ENCODE results near the gene PAGR1. TPM values are rescaled to one million over a fixed set of nuclear protein-coding genes. Genes with fewer than 3 reads are reported as not detected.

Gene PAGR1
- total and polyA plus RNA-seq, 10 of the 15 experiments (the other 5 are each of a cell fraction or from before 2014, with no cell fraction given): 1.1 to 57.7 (median 23.4) TPM

GRCh38 chr16:29815032-29815721 is 775 bp upstream of the PAGR1 start:
- peak overlapping the region; percentile 99; the same call in 1 of the 2 replicates for H3K4me3 ChIP-seq

More at GRCh38 chr16:29815032-29815721, 775 bp upstream of the PAGR1 start:
- intact Hi-C loops (cut with micrococcal nuclease; ENCODE audit: unreplicated experiment): loop anchor here (5.0 kb wide), 1 partner anchor 207 kb away; the partner anchor contains the start of gene C16orf92
- DNase-seq (ENCODE audit: low read depth, low spot score) (no peak), FAIRE-seq (no peak), ATAC-seq (no peak)
- no TSS peak for BruUV-seq (replicated peaks)
- TF ChIP-seq BHLHE40 (IDR thresholded peaks at IDR 0.05; ENCODE audit: borderline replicate concordance in 1 of 2, low read depth in 2 of 2, low read length in 1 of 2) (peak in 1 of 2 experiments; percentile 68; a peak in 2 of 4 replicates), RCOR1 (conservative IDR thresholded peaks at IDR 0.05; ENCODE audit: low read depth, low read length) (no peak), PKNOX1 (IDR thresholded peaks at IDR 0.05) (no peak), TCF12 (IDR thresholded peaks at IDR 0.05; ENCODE audit: low read depth, low read length) (no peak), HDGF (IDR thresholded peaks at IDR 0.05) (peak; percentile 64), SMC3 (IDR thresholded peaks at IDR 0.05; ENCODE audit: borderline replicate concordance, low read length) (no peak)
- RAD21 ChIA-PET (ENCODE audit: unreplicated experiment): interaction anchor here (0.6 to 7.9 kb wide), 12 partner anchors 8 to 172 kb away, joined by 3 to 51 read pairs (median 4); partner anchors contain the start of gene MAZ
- WGBS (ENCODE audit: insufficient coverage, insufficient replicate concordance, low lambda C conversion rate, missing lambda C conversion rate): 6% methylated on average over 28 of the region's 39 CpGs
- SMC1A ChIA-PET (ENCODE audit: uncharacterized antibody, unreplicated experiment): interaction anchor here (0.7 to 7.8 kb wide), 8 partner anchors 11 to 181 kb away, joined by 3 to 48 read pairs (median 4); partner anchors contain the start of genes INO80E and KIF22
- peak overlapping the region; percentile 90 for H3K9ac ChIP-seq (ENCODE audit: control insufficient read depth, insufficient read depth, low read length)
- peak overlapping the region; percentile 52 for H2AFZ ChIP-seq (ENCODE audit: control insufficient read depth, low read depth, low read length)
- peaks cover 20% of the 10 kb centered on the region for H3K79me2 ChIP-seq (ENCODE audit: control insufficient read depth, insufficient read depth, low read length)
- no peaks in the 10 kb centered on the region for H3K9me3 ChIP-seq (replicated peaks; ENCODE audit: control insufficient read depth, insufficient read depth, low read length)
- no peak overlapping the region for H3K27ac ChIP-seq (ENCODE audit: control insufficient read depth, insufficient read depth)
- H3K4me2 ChIP-seq (ENCODE audit: control insufficient read depth, insufficient read depth): peak overlapping the region; percentile 98
- no peaks in the 10 kb centered on the region for H4K20me1 ChIP-seq (ENCODE audit: control insufficient read depth, insufficient read depth)
- CTCF ChIA-PET: interaction anchor here (0.6 to 8.3 kb wide), 12 partner anchors 8 to 158 kb away, joined by 3 to 99 read pairs (median 6); partner anchors contain the start of genes C16orf54 and KIF22
- POLR2A ChIA-PET: interaction anchor here (0.6 to 2.7 kb wide), 12 partner anchors 8 to 1326 kb away, joined by 3 to 20 read pairs (median 6); partner anchors contain the start of genes KCTD13, MAZ and TAOK2
- in situ Hi-C loops (cut with MboI): loop anchor here (5.0 kb wide), 1 partner anchor 213 kb away; no protein-coding TSS in a partner anchor
- H3K27me3 ChIP-seq (replicated peaks in 1 of 2; ENCODE audit: control insufficient read depth in 2 of 2, insufficient read depth in 2 of 2, low read length in 1 of 2): no peaks in the 10 kb centered on the region
- H3K4me1 ChIP-seq (ENCODE audit: control insufficient read depth, insufficient read depth, low read length): peaks cover 26% of the 10 kb centered on the region
- peaks cover 0 to 2% of the 10 kb centered on the region in 2 experiments; a peak in 2 of 4 replicates for H3K36me3 ChIP-seq (ENCODE audit: control insufficient read depth in 2 of 2, insufficient read depth in 2 of 2, low read length in 1 of 2)
